K562 (cell line): ENCODE results near the gene GALNT12. TPM values are rescaled to one million over a fixed set of nuclear protein-coding genes. Genes with fewer than 3 reads are reported as not detected.

ENCODE experiments used
- ATAC-seq: fragments of 200-7000 bp; cut with Tn5 transposase; 3 replicates; pipeline ENCODE4 v1.9.1; 2020; ENCODE audit warnings: moderate library complexity
- BruUV-seq: library from RNA; stranded (reverse); fragments of 400-500 nt; replicated peaks from 2 replicates; lab custom pipeline; 2021; lab: Mats Ljungman, UMichigan
- CTCF ChIA-PET: fragments of 300-600 bp; formaldehyde crosslinking; extraction: SDS; loops from one replicate; lab custom pipeline; 2021; ENCODE audit warnings: low intra/inter-chr PET ratio; lab: Yijun Ruan, JAX
- POLR2A ChIA-PET: fragments of 300-600, 350-650 bp; sonication (Branson Sonifier 250); formaldehyde crosslinking; extraction: SDS; loops from one replicate; lab custom pipeline; 2021; ENCODE audit warnings: antibody characterized with exemption, inconsistent platforms; lab: Yijun Ruan, JAX
- DNase-seq, 4 experiments: peaks; one replicate each; pipeline versions ENCODE4 v3.0.0 to v3.0.0-alpha.2; 2011 to 2018; ENCODE audit warnings: low spot score in 3 of 4, mixed read lengths in 3 of 4; ENCODE audit errors: extremely low read depth in 1 of 4
- FAIRE-seq: peaks from 2 replicates; lab custom pipeline; 2011; peaks lifted over from hg19 to GRCh38; lab: Jason Lieb, UNC
- H2AFZ ChIP-seq: 2 replicates; pipeline ENCODE4 v1.6.0; 2011; ENCODE audit warnings: low read depth, low read length, control low read depth, inconsistent platforms
- H3K27ac ChIP-seq: fragments of 200-600 bp; 3 replicates; pipeline ENCODE4 v1.8.0; 2011; ENCODE audit warnings: low read depth, mild to moderate bottlenecking, control low read depth, inconsistent platforms, low read length, moderate library complexity, mixed read lengths; ENCODE audit errors: extremely low read depth
- H3K27me3 ChIP-seq, 2 experiments: fragments of 300-600 bp in 1 of 2; 2 replicates in 1 of 2; 3 replicates in 1 of 2; pipeline versions ENCODE4 v1.6.0 to v1.8.0; 2011; ENCODE audit warnings: inconsistent platforms in 2 of 2, low read length in 2 of 2, mild to moderate bottlenecking in 1 of 2, mixed read lengths in 1 of 2, moderate library complexity in 1 of 2; ENCODE audit not compliant: control insufficient read depth in 2 of 2, insufficient read depth in 2 of 2
- H3K36me3 ChIP-seq: fragments of 300-600 bp; 3 replicates; pipeline ENCODE4 v1.8.0; 2011; ENCODE audit warnings: mild to moderate bottlenecking, low read length, inconsistent platforms; ENCODE audit not compliant: control insufficient read depth, insufficient read depth
- H3K4me1 ChIP-seq, 2 experiments: fragments of 200-600 bp in 1 of 2; replicated peaks in 1 of 2; 2 replicates in 1 of 2; 3 replicates in 1 of 2; pipeline versions ENCODE4 v1.5.1 to v1.8.0; 2011; ENCODE audit warnings: inconsistent platforms in 2 of 2, low read length in 2 of 2, mild to moderate bottlenecking in 1 of 2, mixed read lengths in 1 of 2, moderate library complexity in 1 of 2; ENCODE audit not compliant: control insufficient read depth in 2 of 2, insufficient read depth in 2 of 2
- H3K4me2 ChIP-seq: 2 replicates; pipeline ENCODE4 v1.6.1; 2011; ENCODE audit warnings: low read length, control low read depth, inconsistent platforms, mixed read lengths; ENCODE audit not compliant: insufficient read depth
- H3K4me3 ChIP-seq: fragments of 200-600 bp; sonication (generic), shearing (Covaris generic); 2 replicates; pipeline ENCODE4 v1.5.1; 2016; ENCODE audit warnings: control low read depth, inconsistent platforms
- H3K79me2 ChIP-seq: fragments of 200-600 bp; 3 replicates; pipeline ENCODE4 v1.8.0; 2011; ENCODE audit warnings: low read length, inconsistent platforms; ENCODE audit not compliant: control insufficient read depth, insufficient read depth
- H3K9ac ChIP-seq, 2 experiments: 2 replicates each; pipeline versions ENCODE4 v1.6.0 to v1.6.1; 2011; ENCODE audit warnings: low read depth in 2 of 2, low read length in 2 of 2, control low read depth in 1 of 2, inconsistent platforms in 1 of 2, mild to moderate bottlenecking in 1 of 2, mixed read lengths in 1 of 2; ENCODE audit not compliant: insufficient read depth in 1 of 2
- H3K9me1 ChIP-seq: one replicate; pipeline ENCODE4 v1.6.0; 2011; ENCODE audit warnings: inconsistent platforms, mild to moderate bottlenecking, low read length, moderate library complexity; ENCODE audit not compliant: control insufficient read depth, insufficient read depth
- H3K9me3 ChIP-seq: replicated peaks from 2 replicates; pipeline ENCODE4 v1.5.1; 2011; ENCODE audit warnings: low read depth, low read length, inconsistent platforms; ENCODE audit not compliant: control insufficient read depth, insufficient read depth
- H4K20me1 ChIP-seq: replicated peaks from 2 replicates; pipeline ENCODE4 v1.6.1; 2011; ENCODE audit warnings: low read length, inconsistent platforms, mixed read lengths; ENCODE audit not compliant: control insufficient read depth, insufficient read depth
- EP400 ChIP-seq: fragments of 450-650 bp; IDR thresholded peaks from 2 replicates; pipeline ENCODE4 v1.6.1; 2017; ENCODE audit warnings: antibody characterized with exemption, mild to moderate bottlenecking, moderate library complexity
- RNF219 ChIP-seq: fragments of 250-450 bp; sonication (Bioruptor Pico); IDR thresholded peaks from 2 replicates; pipeline ENCODE4 v1.5.0; 2022; ENCODE audit warnings: mild to moderate bottlenecking
- TCF3 ChIP-seq: sonication (generic); formaldehyde crosslinking; IDR thresholded peaks from 2 replicates; pipeline ENCODE4 v1.4.0; 2020; ENCODE audit warnings: mild to moderate bottlenecking, missing genetic modification reagents
- WGBS: fragments of 100-300 bp; shearing (Covaris generic); methylation state at CpG from one replicate; pipeline ENCODE4 v1.1.6; 2016; ENCODE audit warnings: low coverage, mixed read lengths; ENCODE audit not compliant: insufficient coverage; ENCODE audit errors: missing lambda C conversion rate; 5-methylcytosine and 5-hydroxymethylcytosine counted together
- in situ Hi-C: fragments of 300-500 bp; cut with MboI; formaldehyde crosslinking; loops from 4 replicates; pipeline ENCODE4 v1.15.0; 2018; ENCODE audit warnings: inconsistent platforms, mixed read lengths
- intact Hi-C: fragments of 100-400 bp; cut with micrococcal nuclease; formaldehyde crosslinking; loops from 2 replicates; pipeline ENCODE4 v1.14.2; 2022
- polyA plus RNA-seq, 8 experiments: library from polyadenylated mRNA; depleted of rRNA in 4 of 8; stranded (reverse) in 5 of 8; unstranded in 3 of 8; fragments of >200 nt; fragmentation: Nextera tagmentation in 2 of 8; fragmentation: Illumina TruSeq in 1 of 8; extraction: Ambion mirVana in 2 of 8; extraction: Trizol in 1 of 8; gene quantifications; 2 replicates each; pipeline versions ENCODE4 v1.2.1 to v1.2.3, GENCODE V29; 2011 to 2014; ENCODE audit warnings: inconsistent platforms in 1 of 8, missing spikeins in 1 of 8
- total RNA-seq, 7 experiments: library from RNA; depleted of rRNA in 6 of 7; stranded (reverse); fragments of >200 nt in 6 of 7; fragmentation: Illumina TruSeq in 2 of 7; extraction: Trizol in 2 of 7; gene quantifications; 2 replicates each; pipeline versions ENCODE4 v1.2.1 to v1.2.3, GENCODE V29; 2011 to 2021; ENCODE audit warnings: low replicate concordance in 1 of 7

Gene GALNT12
- total and polyA plus RNA-seq, 9 of the 15 experiments (the other 6 are each of a cell fraction or from before 2014, with no cell fraction given) = 29.7 to 82.9 (median 44.2) TPM

- ChIA-PET CTCF (no interaction called here), POLR2A (interaction anchor here (0.5 to 0.8 kb wide), 4 partner anchors 11 to 100 kb away, joined by 3 to 4 read pairs (median 3); no protein-coding TSS in a partner anchor)
- Histone ChIP-seq H3K9ac (no peak overlapping the region), H3K9me3 (no peaks in the 10 kb centered on the region), H3K36me3 (peaks cover 93% of the 10 kb centered on the region), H3K4me2 (no peak overlapping the region), H3K4me3 (no peak overlapping the region), H3K9me1 (no peaks in the 10 kb centered on the region), H3K27me3 (no peaks in the 10 kb centered on the region), H3K79me2 (peaks cover 20% of the 10 kb centered on the region; the same call in 2 of the 3 replicates), H2AFZ (no peak overlapping the region), H4K20me1 (no peaks in the 10 kb centered on the region), H3K27ac (no peak overlapping the region), H3K4me1 (peaks cover 33 to 41% of the 10 kb centered on the region in 2 experiments)
- TF ChIP-seq RNF219 (CRISPR knock-in tag) (no peak), EP400 (no peak), TCF3 (CRISPR knock-in tag) (no peak)
- no peak for ATAC-seq
- FAIRE-seq = no peak
- intact Hi-C loops (no loop called here), in situ Hi-C loops (no loop called here)
- BruUV-seq = no TSS peak
- no peak for DNase-seq
- 96% methylated on average over 4 of the region's 4 CpGs for WGBS
Observed at GRCh38 chr9:98836206-98836605, 28.7 kb downstream of the GALNT12 start.
